NT2/D1 (cell line): Measurements from ENCODE around the gene MAP9.
"Not testable (repeated sequence)": the region's sequence is repeated elsewhere in the genome, so short reads cannot be mapped to it uniquely, and the experiment has no call there.

Experiments
- SUZ12 ChIP-seq: IDR thresholded peaks from 2 replicates; pipeline ENCODE4 v1.6.1; 2011; ENCODE audit not compliant: insufficient read length, insufficient read depth; ENCODE audit errors: extremely low read depth
- YY1 ChIP-seq: IDR thresholded peaks from 2 replicates; pipeline ENCODE4 v1.6.1; 2011; ENCODE audit not compliant: insufficient read length, insufficient read depth
- ZNF274 ChIP-seq: IDR thresholded peaks from 2 replicates; pipeline ENCODE4 v1.6.1; 2011; ENCODE audit warnings: mild to moderate bottlenecking, low read depth, low read length

GRCh38 chr4:155312027-155312426 lies 64.7 kb downstream of the MAP9 start:
- TF ChIP-seq SUZ12, ZNF274, YY1: not testable (repeated sequence)
